K562 (cell line): ENCODE data around the gene ZNF749. TPM values are rescaled to one million over a fixed set of nuclear protein-coding genes. Genes with fewer than 3 reads are reported as not detected.
A peak's percentile ranks its signal among the peaks of the same experiment; 100 is the strongest.

Experiments used
- AFF1 ChIP-seq, 2 experiments: fragments of 450-650 bp; IDR thresholded peaks; 2 replicates each; pipeline ENCODE4 v1.6.1; 2018; ENCODE audit warnings: mild to moderate bottlenecking in 2 of 2, low read depth in 1 of 2; ENCODE audit not compliant: partially characterized antibody in 2 of 2
- ARID4B ChIP-seq: sonication (generic); formaldehyde crosslinking; IDR thresholded peaks from 2 replicates; pipeline ENCODE4 v1.8.0; 2022; ENCODE audit warnings: mild to moderate bottlenecking, missing genetic modification reagents
- CEBPZ ChIP-seq: fragments of 150-350 bp; IDR thresholded peaks from 2 replicates; pipeline ENCODE4 v1.6.1; 2014; ENCODE audit warnings: low read depth, mild to moderate bottlenecking, low read length, borderline replicate concordance
- E4F1 ChIP-seq: fragments of 250-450 bp; sonication (Bioruptor Pico); IDR thresholded peaks from 2 replicates; pipeline ENCODE4 v1.5.0; 2021; ENCODE audit warnings: mild to moderate bottlenecking, borderline replicate concordance
- ILF3 ChIP-seq: fragments of 450-650 bp; IDR thresholded peaks from 2 replicates; pipeline ENCODE4 v1.6.1; 2018; ENCODE audit warnings: antibody characterized with exemption, mild to moderate bottlenecking, moderate library complexity, borderline replicate concordance
- SIX5 ChIP-seq, 2 experiments: IDR thresholded peaks; 2 replicates each; pipeline ENCODE4 v1.6.1; 2011; ENCODE audit warnings: low read length in 2 of 2, borderline replicate concordance in 1 of 2, low read depth in 1 of 2, mild to moderate bottlenecking in 1 of 2, moderate library complexity in 1 of 2; ENCODE audit not compliant: insufficient read depth in 1 of 2
- XRCC4 ChIP-seq: IDR thresholded peaks from one replicate; pipeline ENCODE4 v1.6.1; 2011; ENCODE audit not compliant: insufficient read depth, insufficient read length; ENCODE audit errors: extremely low read depth
- ZNF224 ChIP-seq: sonication (generic); formaldehyde crosslinking; IDR thresholded peaks from 2 replicates; pipeline ENCODE4 v1.8.0; 2022; ENCODE audit warnings: mild to moderate bottlenecking, missing genetic modification reagents
- ZNF668 ChIP-seq: fragments of 250-450 bp; sonication (Bioruptor Pico); IDR thresholded peaks from 2 replicates; pipeline ENCODE4 v1.8.0; 2022; ENCODE audit warnings: mild to moderate bottlenecking, inconsistent platforms
- polyA plus RNA-seq, 8 experiments: library from polyadenylated mRNA; depleted of rRNA in 4 of 8; stranded (reverse) in 5 of 8; unstranded in 3 of 8; fragments of >200 nt; fragmentation: Nextera tagmentation in 2 of 8; fragmentation: Illumina TruSeq in 1 of 8; extraction: Ambion mirVana in 2 of 8; extraction: Trizol in 1 of 8; gene quantifications; 2 replicates each; pipeline versions ENCODE4 v1.2.1 to v1.2.3, GENCODE V29; 2011 to 2014; ENCODE audit warnings: inconsistent platforms in 1 of 8, missing spikeins in 1 of 8
- total RNA-seq, 7 experiments: library from RNA; depleted of rRNA in 6 of 7; stranded (reverse); fragments of >200 nt in 6 of 7; fragmentation: Illumina TruSeq in 2 of 7; extraction: Trizol in 2 of 7; gene quantifications; 2 replicates each; pipeline versions ENCODE4 v1.2.1 to v1.2.3, GENCODE V29; 2011 to 2021; ENCODE audit warnings: low replicate concordance in 1 of 7

ZNF749 gene
- total and polyA plus RNA-seq, 9 of the 15 experiments (the other 6 are each of a cell fraction or from before 2014, with no cell fraction given) = 5.3 to 33.2 (median 15.0) TPM

GRCh38 chr19:57435062-57435978 is at the start of gene ZNF749 (continued):
- TF ChIP-seq ARID4B (CRISPR knock-in tag) = peak; percentile 21; the same call in 1 of the 2 replicates
- peak; percentile 90 to 95 for TF ChIP-seq SIX5 (IDR thresholded peaks at IDR 0.05; ENCODE audit: borderline replicate concordance in 1 of 2, insufficient read depth in 1 of 2, low read depth in 1 of 2, low read length in 2 of 2)
- TF ChIP-seq ZNF224 (CRISPR knock-in tag) = no peak
- no peak for TF ChIP-seq ILF3
- peak in 1 of 2 experiments; percentile 96 for TF ChIP-seq AFF1 (IDR thresholded peaks at IDR 0.05; ENCODE audit: low read depth in 1 of 2, partially characterized antibody in 2 of 2)
- TF ChIP-seq XRCC4 = no peak
- no peak for TF ChIP-seq ZNF668
- no peak for TF ChIP-seq CEBPZ
- no peak for TF ChIP-seq E4F1 (CRISPR knock-in tag)
